Panc1 (cell line): Measurements from ENCODE around the gene CENPT.

Experiments used
- CTCF ChIP-seq: fragments of 450-650 bp; IDR thresholded peaks from 2 replicates; pipeline ENCODE4 v1.5.1; 2017; ENCODE audit warnings: mild to moderate bottlenecking
- SIN3A ChIP-seq: IDR thresholded peaks from 2 replicates; pipeline ENCODE4 v1.6.1; 2012; ENCODE audit warnings: low read depth, mild to moderate bottlenecking, low read length, moderate library complexity, borderline replicate concordance; ENCODE audit not compliant: insufficient read depth
- TCF7L2 ChIP-seq: IDR thresholded peaks from 2 replicates; pipeline ENCODE4 v1.6.1; 2011; ENCODE audit warnings: mild to moderate bottlenecking, low read depth, low read length, inconsistent platforms

GRCh38 chr16:67844497-67844896, 3.0 kb downstream of the CENPT start:
- TF ChIP-seq CTCF: no peak
- TF ChIP-seq TCF7L2: no peak
- no peak for TF ChIP-seq SIN3A
